ENCODE data around the gene ABCD3. TPM values are rescaled to one million over a fixed set of nuclear protein-coding genes. Genes with fewer than 3 reads are reported as not detected.

Gene ABCD3
- total RNA-seq, 1 donor from 2014 or later: 38.4 TPM

DNA sequence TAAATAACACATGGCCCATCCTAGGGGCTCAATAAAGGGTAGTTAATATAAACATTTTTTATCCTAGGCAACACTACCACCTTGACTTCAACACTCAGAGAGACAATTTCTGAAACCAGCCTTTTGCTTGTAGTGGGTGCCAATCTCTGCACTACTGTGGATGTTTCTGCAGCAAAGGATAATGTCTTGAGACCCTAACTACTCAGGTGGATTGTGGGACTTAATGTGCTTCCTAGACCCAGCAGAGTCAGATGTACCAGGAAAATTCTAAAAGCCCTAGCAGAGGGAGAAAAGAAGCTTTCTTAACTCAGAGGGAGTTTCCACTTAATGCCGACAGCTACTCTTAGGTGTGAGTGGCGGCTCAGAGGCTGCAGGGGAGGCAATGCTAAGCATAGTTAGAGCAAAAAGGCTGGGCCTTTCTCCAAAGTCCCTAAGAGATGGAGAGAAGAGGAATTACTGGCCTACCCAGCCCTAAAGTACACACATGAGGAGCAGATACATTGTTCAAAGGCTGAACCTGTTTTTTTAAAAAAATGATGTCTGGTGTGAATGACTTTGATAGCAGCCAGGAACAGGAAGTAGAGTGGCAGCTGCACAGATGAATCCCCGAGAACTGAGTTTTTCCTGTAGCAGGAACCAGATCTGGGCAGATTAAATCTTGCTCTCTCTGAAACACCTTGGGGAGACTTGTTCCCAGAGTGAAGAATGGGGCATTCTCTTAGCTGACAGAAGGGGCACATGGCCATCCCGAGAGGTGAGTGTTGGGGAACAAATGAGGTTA is 33.5 kb upstream of the ABCD3 start:
- DNase-seq (ENCODE audit: low read depth): no peak
- no peak for FAIRE-seq
- no peaks in the 10 kb centered on the region for H3K9me3 Mint-ChIP-seq (ENCODE audit: unreplicated experiment)
- Histone ChIP-seq H3K4me3 (ENCODE audit: insufficient read depth, low read depth, low read length) (no peak overlapping the region), H3K4me2 (ENCODE audit: low read length) (no peak overlapping the region), H3K36me3 (ENCODE audit: insufficient read depth, low read length) (no peaks in the 10 kb centered on the region), H2AFZ (ENCODE audit: low read depth, low read length) (no peak overlapping the region), H3K79me2 (ENCODE audit: insufficient read depth, low read length) (no peaks in the 10 kb centered on the region), H3K27ac (ENCODE audit: low read depth, low read length) (no peak overlapping the region), H3K4me1 (ENCODE audit: insufficient read depth, low read length) (peaks cover 9% of the 10 kb centered on the region), H3K27me3 (ENCODE audit: insufficient read depth, low read length) (no peaks in the 10 kb centered on the region), H3K9ac (ENCODE audit: low read length) (no peak overlapping the region), H4K20me1 (ENCODE audit: insufficient read depth, low read length) (no peaks in the 10 kb centered on the region), H3K9me3 (ENCODE audit: insufficient read depth, low read depth, low read length) (no peaks in the 10 kb centered on the region)
- no peak overlapping the region for H3K4me3 Mint-ChIP-seq (ENCODE audit: unreplicated experiment)
- TF ChIP-seq, protein P1, sequence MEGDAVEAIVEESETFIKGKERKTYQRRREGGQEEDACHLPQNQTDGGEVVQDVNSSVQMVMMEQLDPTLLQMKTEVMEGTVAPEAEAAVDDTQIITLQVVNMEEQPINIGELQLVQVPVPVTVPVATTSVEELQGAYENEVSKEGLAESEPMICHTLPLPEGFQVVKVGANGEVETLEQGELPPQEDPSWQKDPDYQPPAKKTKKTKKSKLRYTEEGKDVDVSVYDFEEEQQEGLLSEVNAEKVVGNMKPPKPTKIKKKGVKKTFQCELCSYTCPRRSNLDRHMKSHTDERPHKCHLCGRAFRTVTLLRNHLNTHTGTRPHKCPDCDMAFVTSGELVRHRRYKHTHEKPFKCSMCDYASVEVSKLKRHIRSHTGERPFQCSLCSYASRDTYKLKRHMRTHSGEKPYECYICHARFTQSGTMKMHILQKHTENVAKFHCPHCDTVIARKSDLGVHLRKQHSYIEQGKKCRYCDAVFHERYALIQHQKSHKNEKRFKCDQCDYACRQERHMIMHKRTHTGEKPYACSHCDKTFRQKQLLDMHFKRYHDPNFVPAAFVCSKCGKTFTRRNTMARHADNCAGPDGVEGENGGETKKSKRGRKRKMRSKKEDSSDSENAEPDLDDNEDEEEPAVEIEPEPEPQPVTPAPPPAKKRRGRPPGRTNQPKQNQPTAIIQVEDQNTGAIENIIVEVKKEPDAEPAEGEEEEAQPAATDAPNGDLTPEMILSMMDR (IDR thresholded peaks at IDR 0.05; ENCODE audit: insufficient read depth, low read depth, low read length): no peak
- TF ChIP-seq EZH2 (IDR thresholded peaks at IDR 0.05; ENCODE audit: insufficient read depth, low read length): no peak
- H3K36me3 Mint-ChIP-seq (ENCODE audit: low read depth, unreplicated experiment): no peaks in the 10 kb centered on the region
- peak overlapping the region; percentile 70 for H3K27ac Mint-ChIP-seq (ENCODE audit: unreplicated experiment)
- peaks cover 18% of the 10 kb centered on the region for H3K4me1 Mint-ChIP-seq (ENCODE audit: low read depth, unreplicated experiment)
- peaks cover 2% of the 10 kb centered on the region for H3K27me3 Mint-ChIP-seq (ENCODE audit: low read depth, unreplicated experiment)

DNA sequence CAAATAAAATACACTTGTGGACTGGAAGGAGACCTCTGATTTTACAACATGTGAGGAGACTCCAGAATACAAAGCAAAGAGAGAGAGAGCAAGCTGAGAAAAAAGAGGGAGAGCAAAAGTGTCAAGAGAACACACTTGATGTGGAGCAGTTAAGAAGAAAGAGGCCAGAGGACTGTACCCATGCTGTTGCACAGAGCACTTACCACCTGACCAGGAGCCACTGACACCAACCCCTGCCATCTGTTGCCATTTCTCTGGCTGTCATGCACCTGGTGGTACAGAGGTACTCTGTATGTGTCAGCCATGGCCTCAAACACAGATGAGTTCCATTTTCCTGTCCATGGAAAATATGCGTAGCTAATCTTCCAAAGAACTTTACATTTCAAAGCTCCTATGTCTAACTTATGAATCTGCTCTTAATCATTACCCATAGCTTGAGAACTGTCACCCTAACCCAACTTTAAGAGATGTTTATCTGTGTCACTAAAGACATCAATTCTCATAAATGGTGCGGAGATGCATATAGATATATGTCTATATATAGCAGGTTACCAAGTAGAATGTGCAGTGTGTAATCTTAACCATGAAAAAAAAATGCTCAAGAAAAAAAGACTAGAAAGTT is 32.8 kb upstream of the ABCD3 start:
- Histone ChIP-seq H3K79me2 (ENCODE audit: insufficient read depth, low read length) (no peaks in the 10 kb centered on the region), H3K9ac (ENCODE audit: low read length) (no peak overlapping the region), H3K27me3 (ENCODE audit: insufficient read depth, low read length) (no peaks in the 10 kb centered on the region), H3K4me2 (ENCODE audit: low read length) (no peak overlapping the region), H3K36me3 (ENCODE audit: insufficient read depth, low read length) (no peaks in the 10 kb centered on the region), H2AFZ (ENCODE audit: low read depth, low read length) (no peak overlapping the region), H4K20me1 (ENCODE audit: insufficient read depth, low read length) (no peaks in the 10 kb centered on the region), H3K4me3 (ENCODE audit: insufficient read depth, low read depth, low read length) (no peak overlapping the region), H3K4me1 (ENCODE audit: insufficient read depth, low read length) (peaks cover 9% of the 10 kb centered on the region), H3K27ac (ENCODE audit: low read depth, low read length) (no peak overlapping the region), H3K9me3 (ENCODE audit: insufficient read depth, low read depth, low read length) (no peaks in the 10 kb centered on the region)
- Mint-ChIP-seq H3K27me3 (ENCODE audit: low read depth, unreplicated experiment) (peaks cover 2% of the 10 kb centered on the region), H3K4me1 (ENCODE audit: low read depth, unreplicated experiment) (peaks cover 18% of the 10 kb centered on the region), H3K36me3 (ENCODE audit: low read depth, unreplicated experiment) (no peaks in the 10 kb centered on the region), H3K9me3 (ENCODE audit: unreplicated experiment) (no peaks in the 10 kb centered on the region), H3K4me3 (ENCODE audit: unreplicated experiment) (no peak overlapping the region), H3K27ac (ENCODE audit: unreplicated experiment) (peak overlapping the region; percentile 70)
- DNase-seq (ENCODE audit: low read depth) (no peak), FAIRE-seq (no peak)
- no peak for TF ChIP-seq EZH2 (IDR thresholded peaks at IDR 0.05; ENCODE audit: insufficient read depth, low read length)
- TF ChIP-seq, protein P1 (IDR thresholded peaks at IDR 0.05; ENCODE audit: insufficient read depth, low read depth, low read length): no peak

DNA sequence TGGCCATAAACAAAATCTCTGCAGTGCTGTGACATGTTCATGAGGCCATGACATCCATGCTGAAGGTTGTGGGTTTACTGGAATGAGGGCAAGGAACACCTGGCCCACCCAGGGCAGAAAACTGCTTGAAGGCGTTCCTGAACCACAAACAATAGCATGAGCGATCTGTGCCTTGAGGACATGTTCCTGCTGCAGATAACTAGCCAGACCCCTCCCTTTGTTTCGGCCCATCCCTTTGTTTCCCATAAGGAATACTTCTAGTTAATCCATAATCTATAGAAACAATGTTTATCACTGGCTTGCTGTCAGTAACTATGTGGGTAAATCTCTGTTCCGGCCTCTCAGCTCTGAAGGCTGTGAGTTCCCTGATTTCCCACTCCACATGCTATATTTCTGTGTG is 28.9 kb upstream of the ABCD3 start:
- H3K4me1 Mint-ChIP-seq (ENCODE audit: low read depth, unreplicated experiment): peaks cover 11% of the 10 kb centered on the region
- Histone ChIP-seq H3K79me2 (ENCODE audit: insufficient read depth, low read length) (no peaks in the 10 kb centered on the region), H3K9ac (ENCODE audit: low read length) (no peak overlapping the region), H3K4me2 (ENCODE audit: low read length) (no peak overlapping the region), H3K9me3 (ENCODE audit: insufficient read depth, low read depth, low read length) (no peaks in the 10 kb centered on the region), H4K20me1 (ENCODE audit: insufficient read depth, low read length) (no peaks in the 10 kb centered on the region), H3K27me3 (ENCODE audit: insufficient read depth, low read length) (no peaks in the 10 kb centered on the region), H3K4me1 (ENCODE audit: insufficient read depth, low read length) (peaks cover 5% of the 10 kb centered on the region), H3K4me3 (ENCODE audit: insufficient read depth, low read depth, low read length) (no peak overlapping the region), H2AFZ (ENCODE audit: low read depth, low read length) (no peak overlapping the region), H3K36me3 (ENCODE audit: insufficient read depth, low read length) (no peaks in the 10 kb centered on the region), H3K27ac (ENCODE audit: low read depth, low read length) (no peak overlapping the region)
- no peak overlapping the region for H3K27ac Mint-ChIP-seq (ENCODE audit: unreplicated experiment)
- H3K36me3 Mint-ChIP-seq (ENCODE audit: low read depth, unreplicated experiment): no peaks in the 10 kb centered on the region
- TF ChIP-seq EZH2 (IDR thresholded peaks at IDR 0.05; ENCODE audit: insufficient read depth, low read length): no peak
- TF ChIP-seq, protein P1 (IDR thresholded peaks at IDR 0.05; ENCODE audit: insufficient read depth, low read depth, low read length): no peak
- FAIRE-seq: no peak
- H3K4me3 Mint-ChIP-seq (ENCODE audit: unreplicated experiment): no peak overlapping the region
- no peak for DNase-seq (ENCODE audit: low read depth)
- H3K9me3 Mint-ChIP-seq (ENCODE audit: unreplicated experiment): no peaks in the 10 kb centered on the region
- no peaks in the 10 kb centered on the region for H3K27me3 Mint-ChIP-seq (ENCODE audit: low read depth, unreplicated experiment)

Data from astrocyte (in vitro differentiated cells and primary cell).